Neural cell (in vitro differentiated cells): ENCODE results near the gene NANOS3. TPM values are rescaled to one million over a fixed set of nuclear protein-coding genes. Genes with fewer than 3 reads are reported as not detected.

ENCODE experiments used
- H2AFZ ChIP-seq: fragments of 200-600, 300-800 bp; sonication (generic), shearing (Covaris generic); 2 replicates; pipeline ENCODE4 v1.6.0; 2014; ENCODE audit warnings: low read depth, mild to moderate bottlenecking, antibody characterized with exemption, low read length, moderate library complexity
- H3F3A ChIP-seq: fragments of 200-600 bp; shearing (Covaris generic); 2 replicates; pipeline ENCODE4 v1.6.1; 2016; ENCODE audit warnings: mild to moderate bottlenecking, moderate library complexity, mixed read lengths, antibody characterized with exemption, low read length; ENCODE audit not compliant: insufficient read depth, poor library complexity, severe bottlenecking
- H3K27ac ChIP-seq: fragments of 200-600, 300-800 bp; sonication (generic), shearing (Covaris generic); 2 replicates; pipeline ENCODE4 v1.5.1; 2014; ENCODE audit warnings: mild to moderate bottlenecking, low read length, moderate library complexity
- H3K27me3 ChIP-seq: fragments of 300-800, 200-600 bp; sonication (generic), shearing (Covaris generic); 2 replicates; pipeline ENCODE4 v1.6.0; 2014; ENCODE audit warnings: mild to moderate bottlenecking, low read depth, low read length, moderate library complexity; ENCODE audit not compliant: insufficient read depth
- H3K36me3 ChIP-seq: fragments of 300-800, 200-600 bp; sonication (generic), shearing (Covaris generic); 2 replicates; pipeline ENCODE4 v1.5.1; 2014; ENCODE audit warnings: mild to moderate bottlenecking, antibody characterized with exemption, low read length, moderate library complexity; ENCODE audit not compliant: insufficient read depth
- H3K4me2 ChIP-seq: fragments of 300-800, 200-600 bp; sonication (generic), shearing (Covaris generic); 2 replicates; pipeline ENCODE4 v1.6.0; 2014; ENCODE audit warnings: mild to moderate bottlenecking, low read length
- H3K4me3 ChIP-seq: fragments of 300-800, 200-600 bp; sonication (generic), shearing (Covaris generic); 2 replicates; pipeline ENCODE4 v1.5.1; 2014; ENCODE audit warnings: mild to moderate bottlenecking, low read length, moderate library complexity
- H3K79me2 ChIP-seq: fragments of 200-600 bp; shearing (Covaris generic); replicated peaks from 2 replicates; pipeline ENCODE4 v1.6.0; 2014; ENCODE audit warnings: mild to moderate bottlenecking, low read length, moderate library complexity; ENCODE audit not compliant: insufficient read depth
- H3K9ac ChIP-seq: fragments of 300-800, 200-600 bp; sonication (generic), shearing (Covaris generic); 2 replicates; pipeline ENCODE4 v1.6.1; 2016; ENCODE audit warnings: mild to moderate bottlenecking, low read length, mixed read lengths
- H3K9me2 ChIP-seq: fragments of 200-600 bp; shearing (Covaris generic); 2 replicates; pipeline ENCODE4 v1.6.1; 2016; ENCODE audit warnings: mild to moderate bottlenecking, low read length, mixed read lengths; ENCODE audit not compliant: insufficient read depth
- H3K9me3 ChIP-seq: fragments of 200-600, 300-800 bp; sonication (generic), shearing (Covaris generic); 2 replicates; pipeline ENCODE4 v1.6.1; 2016; ENCODE audit warnings: mild to moderate bottlenecking, mixed run types, low read length, moderate library complexity, mixed read lengths
- H4K20me1 ChIP-seq: fragments of 200-600 bp; shearing (Covaris generic); 2 replicates; pipeline ENCODE4 v1.6.1; 2016; ENCODE audit warnings: mild to moderate bottlenecking, mixed run types; ENCODE audit not compliant: insufficient read depth
- EP300 ChIP-seq: fragments of 450-650 bp; conservative IDR thresholded peaks from 2 replicates; pipeline ENCODE4 v1.6.1; 2014; ENCODE audit warnings: antibody characterized with exemption, mild to moderate bottlenecking, moderate library complexity; ENCODE audit not compliant: poor library complexity, severe bottlenecking
- EZH2 ChIP-seq: fragments of 200-600, 300-800 bp; shearing (Covaris generic), sonication (generic); IDR thresholded peaks from 2 replicates; pipeline ENCODE4 v1.6.1; 2014; ENCODE audit warnings: antibody characterized with exemption, low read length, borderline replicate concordance, mild to moderate bottlenecking; ENCODE audit not compliant: insufficient read depth, poor library complexity, severe bottlenecking
- MXI1 ChIP-seq: fragments of 450-650 bp; conservative IDR thresholded peaks from 2 replicates; pipeline ENCODE4 v1.6.1; 2014; ENCODE audit warnings: antibody characterized with exemption, mild to moderate bottlenecking; ENCODE audit not compliant: poor library complexity, severe bottlenecking
- POLR2AphosphoS5 ChIP-seq: IDR thresholded peaks from 2 replicates; pipeline ENCODE4 v1.6.1; 2012
- RAD21 ChIP-seq: fragments of 450-650 bp; conservative IDR thresholded peaks from 2 replicates; pipeline ENCODE4 v1.6.1; 2014; ENCODE audit warnings: antibody characterized with exemption, mild to moderate bottlenecking, moderate library complexity
- SMC3 ChIP-seq: fragments of 450-650 bp; conservative IDR thresholded peaks from 2 replicates; pipeline ENCODE4 v1.6.1; 2014; ENCODE audit warnings: antibody characterized with exemption, mild to moderate bottlenecking, moderate library complexity; ENCODE audit not compliant: poor library complexity
- TAF1 ChIP-seq: IDR thresholded peaks from 2 replicates; pipeline ENCODE4 v1.6.1; 2012; ENCODE audit warnings: low read depth
- polyA plus RNA-seq: library from polyadenylated mRNA; depleted of rRNA; stranded (reverse); fragments of >200 nt; gene quantifications from 2 replicates; pipeline ENCODE4 v1.2.3, GENCODE V29; 2014
- TF ChIP-seq, protein P1 (sequence below): fragments of 450-650 bp; IDR thresholded peaks from 2 replicates; pipeline ENCODE4 v1.5.1; 2014; ENCODE audit warnings: antibody characterized with exemption, mild to moderate bottlenecking, moderate library complexity; ENCODE audit not compliant: poor library complexity, severe bottlenecking
- TF ChIP-seq, protein P2 (sequence below): IDR thresholded peaks from 2 replicates; pipeline ENCODE4 v1.6.1; 2012; ENCODE audit warnings: borderline replicate concordance

NANOS3 gene
- polyA plus RNA-seq, 1 donor from 2014 or later, result 3.2 TPM

DNA sequence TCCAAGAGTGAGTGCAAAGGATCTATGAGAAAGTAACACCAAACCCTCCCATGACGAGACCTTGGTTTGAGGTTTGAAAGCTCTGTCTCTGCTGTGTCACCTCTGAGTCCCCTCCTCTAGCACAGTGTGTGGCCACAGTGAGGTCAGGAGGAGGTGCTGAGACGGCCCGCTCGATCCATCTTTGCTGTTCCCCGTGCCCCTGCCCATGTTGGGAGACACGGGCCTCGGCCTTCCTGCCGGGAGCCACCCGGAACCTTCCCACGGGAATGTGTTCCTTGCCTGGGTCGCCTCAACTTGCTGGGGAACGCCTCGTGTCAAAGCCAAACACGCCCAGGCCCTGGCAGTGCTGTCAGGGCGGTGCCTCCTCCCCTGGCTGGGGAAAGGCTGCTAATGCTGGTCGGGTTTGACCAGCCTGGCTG, 10.1 kb downstream of the NANOS3 start:
- Histone ChIP-seq H3K9ac (no peak overlapping the region), H3K4me3 (no peak overlapping the region), H3K79me2 (no peaks in the 10 kb centered on the region), H4K20me1 (no peaks in the 10 kb centered on the region), H3K9me2 (no peaks in the 10 kb centered on the region), H3K27ac (no peak overlapping the region), H3K36me3 (no peaks in the 10 kb centered on the region), H2AFZ (no peak overlapping the region), H3K9me3 (no peaks in the 10 kb centered on the region), H3K4me2 (no peak overlapping the region), H3K27me3 (no peaks in the 10 kb centered on the region), H3F3A (no peaks in the 10 kb centered on the region)
- no peak for TF ChIP-seq EZH2
- TF ChIP-seq EP300, result no peak

DNA sequence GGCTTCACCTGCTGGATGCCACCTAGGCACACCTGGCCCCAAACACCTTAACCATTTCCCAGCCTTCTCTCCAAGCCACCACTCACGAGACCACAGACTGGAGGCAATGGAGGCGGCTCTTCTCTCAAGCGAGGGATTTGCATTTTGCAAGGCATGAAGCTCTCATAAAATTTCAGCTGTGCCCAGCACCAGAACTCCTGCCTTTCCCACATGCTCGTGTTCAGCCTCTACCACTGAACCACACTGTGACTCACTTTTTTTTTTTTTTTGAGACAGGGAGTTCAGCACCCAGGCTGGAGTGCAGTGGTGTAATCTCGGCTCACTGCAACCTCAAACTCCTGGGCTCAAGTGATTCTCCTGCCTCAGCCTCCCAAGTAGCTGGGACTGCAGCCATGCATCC, 10.6 kb downstream of the NANOS3 start:
- Histone ChIP-seq H3K9ac (no peak overlapping the region), H3K27ac (no peak overlapping the region), H3K9me2 (no peaks in the 10 kb centered on the region), H3F3A (no peaks in the 10 kb centered on the region), H4K20me1 (no peaks in the 10 kb centered on the region), H3K4me2 (no peak overlapping the region), H3K9me3 (no peaks in the 10 kb centered on the region), H2AFZ (no peak overlapping the region), H3K36me3 (no peaks in the 10 kb centered on the region), H3K27me3 (no peaks in the 10 kb centered on the region), H3K4me3 (no peak overlapping the region), H3K79me2 (no peaks in the 10 kb centered on the region)
- TF ChIP-seq SMC3 (no peak), POLR2AphosphoS5 (no peak), MXI1 (no peak), TAF1 (no peak), EZH2 (no peak), EP300 (no peak), RAD21 (no peak)
- TF ChIP-seq, protein P1, sequence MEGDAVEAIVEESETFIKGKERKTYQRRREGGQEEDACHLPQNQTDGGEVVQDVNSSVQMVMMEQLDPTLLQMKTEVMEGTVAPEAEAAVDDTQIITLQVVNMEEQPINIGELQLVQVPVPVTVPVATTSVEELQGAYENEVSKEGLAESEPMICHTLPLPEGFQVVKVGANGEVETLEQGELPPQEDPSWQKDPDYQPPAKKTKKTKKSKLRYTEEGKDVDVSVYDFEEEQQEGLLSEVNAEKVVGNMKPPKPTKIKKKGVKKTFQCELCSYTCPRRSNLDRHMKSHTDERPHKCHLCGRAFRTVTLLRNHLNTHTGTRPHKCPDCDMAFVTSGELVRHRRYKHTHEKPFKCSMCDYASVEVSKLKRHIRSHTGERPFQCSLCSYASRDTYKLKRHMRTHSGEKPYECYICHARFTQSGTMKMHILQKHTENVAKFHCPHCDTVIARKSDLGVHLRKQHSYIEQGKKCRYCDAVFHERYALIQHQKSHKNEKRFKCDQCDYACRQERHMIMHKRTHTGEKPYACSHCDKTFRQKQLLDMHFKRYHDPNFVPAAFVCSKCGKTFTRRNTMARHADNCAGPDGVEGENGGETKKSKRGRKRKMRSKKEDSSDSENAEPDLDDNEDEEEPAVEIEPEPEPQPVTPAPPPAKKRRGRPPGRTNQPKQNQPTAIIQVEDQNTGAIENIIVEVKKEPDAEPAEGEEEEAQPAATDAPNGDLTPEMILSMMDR, result no peak
- TF ChIP-seq, protein P2, sequence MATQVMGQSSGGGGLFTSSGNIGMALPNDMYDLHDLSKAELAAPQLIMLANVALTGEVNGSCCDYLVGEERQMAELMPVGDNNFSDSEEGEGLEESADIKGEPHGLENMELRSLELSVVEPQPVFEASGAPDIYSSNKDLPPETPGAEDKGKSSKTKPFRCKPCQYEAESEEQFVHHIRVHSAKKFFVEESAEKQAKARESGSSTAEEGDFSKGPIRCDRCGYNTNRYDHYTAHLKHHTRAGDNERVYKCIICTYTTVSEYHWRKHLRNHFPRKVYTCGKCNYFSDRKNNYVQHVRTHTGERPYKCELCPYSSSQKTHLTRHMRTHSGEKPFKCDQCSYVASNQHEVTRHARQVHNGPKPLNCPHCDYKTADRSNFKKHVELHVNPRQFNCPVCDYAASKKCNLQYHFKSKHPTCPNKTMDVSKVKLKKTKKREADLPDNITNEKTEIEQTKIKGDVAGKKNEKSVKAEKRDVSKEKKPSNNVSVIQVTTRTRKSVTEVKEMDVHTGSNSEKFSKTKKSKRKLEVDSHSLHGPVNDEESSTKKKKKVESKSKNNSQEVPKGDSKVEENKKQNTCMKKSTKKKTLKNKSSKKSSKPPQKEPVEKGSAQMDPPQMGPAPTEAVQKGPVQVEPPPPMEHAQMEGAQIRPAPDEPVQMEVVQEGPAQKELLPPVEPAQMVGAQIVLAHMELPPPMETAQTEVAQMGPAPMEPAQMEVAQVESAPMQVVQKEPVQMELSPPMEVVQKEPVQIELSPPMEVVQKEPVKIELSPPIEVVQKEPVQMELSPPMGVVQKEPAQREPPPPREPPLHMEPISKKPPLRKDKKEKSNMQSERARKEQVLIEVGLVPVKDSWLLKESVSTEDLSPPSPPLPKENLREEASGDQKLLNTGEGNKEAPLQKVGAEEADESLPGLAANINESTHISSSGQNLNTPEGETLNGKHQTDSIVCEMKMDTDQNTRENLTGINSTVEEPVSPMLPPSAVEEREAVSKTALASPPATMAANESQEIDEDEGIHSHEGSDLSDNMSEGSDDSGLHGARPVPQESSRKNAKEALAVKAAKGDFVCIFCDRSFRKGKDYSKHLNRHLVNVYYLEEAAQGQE, result no peak

DNA sequence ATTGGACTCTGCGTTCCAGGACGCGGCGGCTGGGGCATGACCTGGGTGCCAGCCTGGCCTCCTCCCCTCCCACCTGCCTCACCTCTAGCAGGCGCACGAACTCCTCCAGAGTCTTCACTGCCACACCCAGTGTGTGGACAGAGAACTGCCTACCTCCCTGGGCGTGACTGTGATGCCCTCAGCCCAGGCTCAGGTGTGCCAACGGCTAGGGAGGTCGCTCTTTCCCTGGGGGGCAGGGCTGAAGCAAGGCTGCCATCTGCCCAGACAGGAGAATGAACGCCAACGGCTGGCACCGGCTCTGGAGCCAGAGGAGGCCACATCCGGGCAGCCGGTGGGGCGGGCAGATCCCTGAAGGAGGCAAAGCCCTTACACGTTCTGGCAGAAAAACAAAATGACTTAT, 11.3 kb downstream of the NANOS3 start:
- no peaks in the 10 kb centered on the region for H3K79me2 ChIP-seq
- no peaks in the 10 kb centered on the region for H3K9me2 ChIP-seq
- TF ChIP-seq, protein P1, result no peak
- no peak for TF ChIP-seq TAF1
- no peak for TF ChIP-seq EP300
- TF ChIP-seq, protein P2, result no peak
- no peak for TF ChIP-seq POLR2AphosphoS5
- no peak for TF ChIP-seq MXI1
- TF ChIP-seq RAD21, result no peak
- no peak for TF ChIP-seq EZH2
- TF ChIP-seq SMC3, result no peak

More for the DNA sequence above, 11.3 kb downstream of the NANOS3 start:
- H3K9me3 ChIP-seq, result no peaks in the 10 kb centered on the region
- no peak overlapping the region for H3K4me2 ChIP-seq
- H3K27ac ChIP-seq, result no peak overlapping the region
- H3K9ac ChIP-seq, result no peak overlapping the region
- H3K4me3 ChIP-seq, result no peak overlapping the region
- no peaks in the 10 kb centered on the region for H3K36me3 ChIP-seq
- no peaks in the 10 kb centered on the region for H4K20me1 ChIP-seq
- H2AFZ ChIP-seq, result no peak overlapping the region
- no peaks in the 10 kb centered on the region for H3K27me3 ChIP-seq
- H3F3A ChIP-seq, result no peaks in the 10 kb centered on the region
